Breast epithelium (tissue), 3 donors: ENCODE results near the gene TAB3.

Experiments used
- CTCF ChIP-seq, 3 donors: fragments of 450-650 bp; IDR thresholded peaks; one replicate each; pipeline ENCODE4 v1.5.1; 2016 to 2017; ENCODE audit warnings: antibody characterized with exemption in 3 of 3, mild to moderate bottlenecking in 3 of 3, moderate library complexity in 3 of 3
- POLR2A ChIP-seq: fragments of 450-650 bp; IDR thresholded peaks from one replicate; pipeline ENCODE4 v1.6.1; 2016; ENCODE audit warnings: antibody characterized with exemption, mild to moderate bottlenecking, moderate library complexity
- POLR2AphosphoS5 ChIP-seq, 3 donors: sonication (generic); formaldehyde crosslinking; IDR thresholded peaks; one replicate each; pipeline ENCODE4 v1.6.1; 2017; ENCODE audit warnings: antibody characterized with exemption in 3 of 3

GRCh38 chrX:30812326-30812725 lies 76.7 kb downstream of the TAB3 start:
- TF ChIP-seq CTCF (IDR thresholded peaks at IDR 0.05) = no peak
- TF ChIP-seq POLR2A = no peak
- no peak for TF ChIP-seq POLR2AphosphoS5 (IDR thresholded peaks at IDR 0.05)
